Measurements from ENCODE around the gene DRC1. TPM values are rescaled to one million over a fixed set of nuclear protein-coding genes. Genes with fewer than 3 reads are reported as not detected.

The DRC1 gene
- total and polyA plus RNA-seq, 2 of the 13 experiments (the other 11 are each of a cell fraction or from before 2014, with no cell fraction given) = 0.07 TPM; not detected in 1

DNA sequence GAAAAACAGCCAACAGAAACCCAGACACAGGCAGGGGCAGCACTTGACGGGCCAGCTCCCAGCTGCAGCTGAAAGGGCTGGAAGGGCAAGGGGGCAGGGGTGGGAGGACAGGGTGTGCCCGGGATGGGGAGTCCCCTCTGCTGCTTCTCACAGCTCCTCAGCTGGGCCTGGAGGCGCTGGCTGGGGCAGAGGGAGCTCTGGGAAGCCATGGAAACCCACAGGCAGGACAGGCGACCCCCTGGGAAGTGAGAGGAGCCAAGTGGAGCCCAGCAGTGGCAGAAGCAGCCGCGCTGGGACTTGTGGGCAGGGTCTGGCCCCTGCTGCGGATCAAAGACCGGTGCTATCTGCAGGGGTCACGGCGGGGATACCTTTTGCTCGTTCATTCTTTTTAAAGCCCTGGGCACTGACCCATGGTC lies 55.5 kb downstream of the DRC1 start (continued):
- TF ChIP-seq PCBP1 (IDR thresholded peaks at IDR 0.05; ENCODE audit: borderline replicate concordance, low read depth, low read length) = 0 out of 2 replicates have a peak, but pooled peaks have one; percentile 15
- no peak for TF ChIP-seq ZNF501 (CRISPR knock-in tag; IDR thresholded peaks at IDR 0.05)
- 0 out of 2 replicates have a peak, but pooled peaks have one; percentile 31 for TF ChIP-seq KDM5B (CRISPR knock-in tag; IDR thresholded peaks at IDR 0.05; ENCODE audit: borderline replicate concordance)
- TF ChIP-seq ZNF510 (CRISPR knock-in tag; IDR thresholded peaks at IDR 0.05; ENCODE audit: low read depth) = 0 out of 2 replicates have a peak, but pooled peaks have one; percentile 7
- TF ChIP-seq ZNF274 (CRISPR knock-in tag; IDR thresholded peaks at IDR 0.05) = 0 out of 2 replicates have a peak, but pooled peaks have one; percentile 16
- no peak for TF ChIP-seq LBX2 (CRISPR knock-in tag; IDR thresholded peaks at IDR 0.05; ENCODE audit: borderline replicate concordance)
- no peak for TF ChIP-seq EED (CRISPR knock-in tag; IDR thresholded peaks at IDR 0.05)
- TF ChIP-seq, protein P1, sequence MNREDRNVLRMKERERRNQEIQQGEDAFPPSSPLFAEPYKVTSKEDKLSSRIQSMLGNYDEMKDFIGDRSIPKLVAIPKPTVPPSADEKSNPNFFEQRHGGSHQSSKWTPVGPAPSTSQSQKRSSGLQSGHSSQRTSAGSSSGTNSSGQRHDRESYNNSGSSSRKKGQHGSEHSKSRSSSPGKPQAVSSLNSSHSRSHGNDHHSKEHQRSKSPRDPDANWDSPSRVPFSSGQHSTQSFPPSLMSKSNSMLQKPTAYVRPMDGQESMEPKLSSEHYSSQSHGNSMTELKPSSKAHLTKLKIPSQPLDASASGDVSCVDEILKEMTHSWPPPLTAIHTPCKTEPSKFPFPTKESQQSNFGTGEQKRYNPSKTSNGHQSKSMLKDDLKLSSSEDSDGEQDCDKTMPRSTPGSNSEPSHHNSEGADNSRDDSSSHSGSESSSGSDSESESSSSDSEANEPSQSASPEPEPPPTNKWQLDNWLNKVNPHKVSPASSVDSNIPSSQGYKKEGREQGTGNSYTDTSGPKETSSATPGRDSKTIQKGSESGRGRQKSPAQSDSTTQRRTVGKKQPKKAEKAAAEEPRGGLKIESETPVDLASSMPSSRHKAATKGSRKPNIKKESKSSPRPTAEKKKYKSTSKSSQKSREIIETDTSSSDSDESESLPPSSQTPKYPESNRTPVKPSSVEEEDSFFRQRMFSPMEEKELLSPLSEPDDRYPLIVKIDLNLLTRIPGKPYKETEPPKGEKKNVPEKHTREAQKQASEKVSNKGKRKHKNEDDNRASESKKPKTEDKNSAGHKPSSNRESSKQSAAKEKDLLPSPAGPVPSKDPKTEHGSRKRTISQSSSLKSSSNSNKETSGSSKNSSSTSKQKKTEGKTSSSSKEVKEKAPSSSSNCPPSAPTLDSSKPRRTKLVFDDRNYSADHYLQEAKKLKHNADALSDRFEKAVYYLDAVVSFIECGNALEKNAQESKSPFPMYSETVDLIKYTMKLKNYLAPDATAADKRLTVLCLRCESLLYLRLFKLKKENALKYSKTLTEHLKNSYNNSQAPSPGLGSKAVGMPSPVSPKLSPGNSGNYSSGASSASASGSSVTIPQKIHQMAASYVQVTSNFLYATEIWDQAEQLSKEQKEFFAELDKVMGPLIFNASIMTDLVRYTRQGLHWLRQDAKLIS (CRISPR knock-in tag; IDR thresholded peaks at IDR 0.05) = no peak
- TF ChIP-seq REL (CRISPR knock-in tag; conservative IDR thresholded peaks at IDR 0.05) = no peak
- peak; percentile 45; the same call in 1 of the 2 replicates for TF ChIP-seq ZSCAN25 (CRISPR knock-in tag; IDR thresholded peaks at IDR 0.05)
- no peak for TF ChIP-seq ZKSCAN8 (CRISPR knock-in tag; IDR thresholded peaks at IDR 0.05; ENCODE audit: borderline replicate concordance)
- 0 out of 2 replicates have a peak, but pooled peaks have one; percentile 22 for TF ChIP-seq ZNF446 (CRISPR knock-in tag; IDR thresholded peaks at IDR 0.05)
- TF ChIP-seq SPEN (CRISPR knock-in tag; IDR thresholded peaks at IDR 0.05; ENCODE audit: low read depth) = 0 out of 2 replicates have a peak, but pooled peaks have one; percentile 13
- TF ChIP-seq ARHGAP35 (CRISPR knock-in tag; IDR thresholded peaks at IDR 0.05; ENCODE audit: borderline replicate concordance) = no peak
- TF ChIP-seq HDAC2 (CRISPR knock-in tag; IDR thresholded peaks at IDR 0.05) = 0 out of 2 replicates have a peak, but pooled peaks have one; percentile 11
- TF ChIP-seq ATRX (CRISPR knock-in tag; IDR thresholded peaks at IDR 0.05; ENCODE audit: borderline replicate concordance) = no peak
- TF ChIP-seq REPIN1 (CRISPR knock-in tag; IDR thresholded peaks at IDR 0.05; ENCODE audit: borderline replicate concordance, low read depth) = 0 out of 2 replicates have a peak, but pooled peaks have one; percentile 30
- no peak for TF ChIP-seq CCAR2 (optimal IDR thresholded peaks at IDR 0.05; ENCODE audit: low read depth, low read length)
- 0 out of 2 replicates have a peak, but pooled peaks have one; percentile 9 for TF ChIP-seq POGZ (CRISPR knock-in tag; IDR thresholded peaks at IDR 0.05)
- 0 out of 2 replicates have a peak, but pooled peaks have one; percentile 9 for TF ChIP-seq ZNF724P (CRISPR knock-in tag; IDR thresholded peaks at IDR 0.05; ENCODE audit: borderline replicate concordance)
- TF ChIP-seq HCFC1 (IDR thresholded peaks at IDR 0.05; ENCODE audit: low read depth, low read length) = no peak
- TF ChIP-seq HNRNPL (IDR thresholded peaks at IDR 0.05; ENCODE audit: low read depth, low read length) = peak; percentile 65; the same call in 1 of the 2 replicates
- TF ChIP-seq U2AF1 (optimal IDR thresholded peaks at IDR 0.05; ENCODE audit: low read depth, low read length) = peak; percentile 29
- TF ChIP-seq, protein P2, sequence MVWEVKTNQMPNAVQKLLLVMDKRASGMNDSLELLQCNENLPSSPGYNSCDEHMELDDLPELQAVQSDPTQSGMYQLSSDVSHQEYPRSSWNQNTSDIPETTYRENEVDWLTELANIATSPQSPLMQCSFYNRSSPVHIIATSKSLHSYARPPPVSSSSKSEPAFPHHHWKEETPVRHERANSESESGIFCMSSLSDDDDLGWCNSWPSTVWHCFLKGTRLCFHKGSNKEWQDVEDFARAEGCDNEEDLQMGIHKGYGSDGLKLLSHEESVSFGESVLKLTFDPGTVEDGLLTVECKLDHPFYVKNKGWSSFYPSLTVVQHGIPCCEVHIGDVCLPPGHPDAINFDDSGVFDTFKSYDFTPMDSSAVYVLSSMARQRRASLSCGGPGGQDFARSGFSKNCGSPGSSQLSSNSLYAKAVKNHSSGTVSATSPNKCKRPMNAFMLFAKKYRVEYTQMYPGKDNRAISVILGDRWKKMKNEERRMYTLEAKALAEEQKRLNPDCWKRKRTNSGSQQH (CRISPR knock-in tag; IDR thresholded peaks at IDR 0.05; ENCODE audit: low read depth) = peak; percentile 49; the same call in 1 of the 2 replicates
- 0 out of 2 replicates have a peak, but pooled peaks have one; percentile 11 for TF ChIP-seq ZMAT3 (CRISPR knock-in tag; conservative IDR thresholded peaks at IDR 0.05)
- 0 out of 2 replicates have a peak, but pooled peaks have one; percentile 30 for TF ChIP-seq TAF1 (CRISPR knock-in tag; IDR thresholded peaks at IDR 0.05)
